Thyroid gland (tissue), 4 donors: Measurements from ENCODE around the gene WSCD2.

Experiments
- CTCF ChIP-seq, 6 experiments: fragments of 200-600 bp in 3 of 6; fragments of 450-650 bp in 3 of 6; sonication (generic) in 3 of 6; IDR thresholded peaks; one replicate each; pipeline ENCODE4 v1.5.1; 2016 to 2019; ENCODE audit warnings: antibody characterized with exemption in 6 of 6, mild to moderate bottlenecking in 2 of 6, inconsistent platforms in 1 of 6, moderate library complexity in 1 of 6
- POLR2A ChIP-seq, 2 donors: fragments of 450-650 bp; IDR thresholded peaks; one replicate each; pipeline ENCODE4 v1.6.1; 2017; ENCODE audit warnings: antibody characterized with exemption in 2 of 2, mild to moderate bottlenecking in 2 of 2, moderate library complexity in 1 of 2

DNA sequence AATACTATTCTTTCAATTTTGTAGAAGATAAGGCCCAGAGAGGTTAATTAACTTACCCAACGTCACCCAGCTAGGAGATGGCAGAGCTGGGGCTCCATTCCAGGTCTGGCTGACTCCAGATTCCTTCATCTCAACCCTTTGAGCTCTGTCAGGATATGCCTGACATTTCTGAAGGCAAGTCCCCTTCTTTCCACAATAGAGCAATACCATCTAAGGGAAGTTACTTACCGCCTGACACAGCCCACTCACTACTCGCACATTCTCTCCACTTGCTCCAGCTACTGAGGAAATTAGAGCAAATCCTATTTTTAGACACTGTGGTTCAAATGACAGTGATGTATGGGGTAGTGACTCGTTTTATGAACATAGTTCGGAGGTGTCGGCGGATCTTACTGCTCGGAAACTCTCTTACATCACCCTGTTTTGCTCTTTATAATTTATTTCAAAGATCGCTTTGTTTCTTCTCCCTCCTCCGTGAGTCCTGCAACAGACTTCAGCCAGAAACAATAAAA lies 2.0 kb upstream of the WSCD2 start:
- TF ChIP-seq CTCF (IDR thresholded peaks at IDR 0.05) (no peak), POLR2A (IDR thresholded peaks at IDR 0.05) (no peak)
